ENCODE measurements around the gene HDAC11.

Gene HDAC11

DNA sequence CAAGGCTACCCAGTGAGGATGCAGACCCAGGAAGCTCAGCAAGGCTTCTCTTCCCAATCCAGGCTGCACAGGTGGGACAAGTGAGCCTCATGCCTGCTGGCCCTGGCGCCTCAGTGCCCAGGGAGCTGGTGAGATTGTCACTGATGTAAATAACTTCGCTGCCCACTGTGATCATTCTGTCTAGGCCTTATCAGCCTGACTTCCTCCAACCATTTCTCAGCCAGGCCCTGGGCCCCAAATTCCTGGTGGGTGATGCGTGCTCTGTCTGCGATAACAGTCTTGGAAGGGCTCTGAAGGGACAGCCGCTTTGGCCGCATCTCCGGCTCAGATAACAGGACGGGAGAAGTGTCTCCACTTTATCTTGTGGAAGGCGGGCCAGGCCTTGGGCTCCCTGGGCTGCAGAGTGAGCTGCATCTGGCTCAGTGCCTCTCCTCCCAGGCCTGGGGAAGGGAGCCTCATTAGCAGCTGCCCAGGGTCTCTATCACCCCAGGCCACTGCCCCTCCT lies 66.6 kb downstream of the HDAC11 start:
- Histone ChIP-seq H3K9me3 (ENCODE audit: insufficient read depth, low read length) (no peaks in the 10 kb centered on the region; the same call in 1 of the 2 replicates), H3K4me3 (ENCODE audit: low read length) (no peak overlapping the region), H3K27me3 (ENCODE audit: low read depth, low read length) (peaks cover 6% of the 10 kb centered on the region; the same call in 1 of the 2 replicates), H4K20me1 (ENCODE audit: insufficient read depth, low read length) (no peaks in the 10 kb centered on the region), H3K79me2 (ENCODE audit: low read length) (no peaks in the 10 kb centered on the region), H3K4me2 (ENCODE audit: low read length) (no peak overlapping the region), H3K36me3 (replicated peaks; ENCODE audit: low read depth, low read length) (no peaks in the 10 kb centered on the region), H2AFZ (ENCODE audit: low read depth, low read length) (no peak overlapping the region), H3K27ac (ENCODE audit: low read length) (no peak overlapping the region), H3K4me1 (ENCODE audit: low read length) (peaks cover 9% of the 10 kb centered on the region; the same call in 1 of the 2 replicates), H3K9ac (ENCODE audit: low read length) (no peak overlapping the region)
- no peak for TF ChIP-seq EZH2phosphoT487 (IDR thresholded peaks at IDR 0.05; ENCODE audit: low read depth)
- TF ChIP-seq, protein P1, sequence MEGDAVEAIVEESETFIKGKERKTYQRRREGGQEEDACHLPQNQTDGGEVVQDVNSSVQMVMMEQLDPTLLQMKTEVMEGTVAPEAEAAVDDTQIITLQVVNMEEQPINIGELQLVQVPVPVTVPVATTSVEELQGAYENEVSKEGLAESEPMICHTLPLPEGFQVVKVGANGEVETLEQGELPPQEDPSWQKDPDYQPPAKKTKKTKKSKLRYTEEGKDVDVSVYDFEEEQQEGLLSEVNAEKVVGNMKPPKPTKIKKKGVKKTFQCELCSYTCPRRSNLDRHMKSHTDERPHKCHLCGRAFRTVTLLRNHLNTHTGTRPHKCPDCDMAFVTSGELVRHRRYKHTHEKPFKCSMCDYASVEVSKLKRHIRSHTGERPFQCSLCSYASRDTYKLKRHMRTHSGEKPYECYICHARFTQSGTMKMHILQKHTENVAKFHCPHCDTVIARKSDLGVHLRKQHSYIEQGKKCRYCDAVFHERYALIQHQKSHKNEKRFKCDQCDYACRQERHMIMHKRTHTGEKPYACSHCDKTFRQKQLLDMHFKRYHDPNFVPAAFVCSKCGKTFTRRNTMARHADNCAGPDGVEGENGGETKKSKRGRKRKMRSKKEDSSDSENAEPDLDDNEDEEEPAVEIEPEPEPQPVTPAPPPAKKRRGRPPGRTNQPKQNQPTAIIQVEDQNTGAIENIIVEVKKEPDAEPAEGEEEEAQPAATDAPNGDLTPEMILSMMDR (IDR thresholded peaks at IDR 0.05; ENCODE audit: low read depth, low read length), result no peak

- H3K79me2 ChIP-seq (ENCODE audit: low read length), result no peaks in the 10 kb centered on the region
- H3K27me3 ChIP-seq (ENCODE audit: low read depth, low read length), result peaks cover 10% of the 10 kb centered on the region; the same call in 1 of the 2 replicates
- peaks cover 9% of the 10 kb centered on the region; the same call in 1 of the 2 replicates for H3K4me1 ChIP-seq (ENCODE audit: low read length)
- H3K4me2 ChIP-seq (ENCODE audit: low read length), result no peak overlapping the region
- H2AFZ ChIP-seq (ENCODE audit: low read depth, low read length), result no peak overlapping the region
- H3K4me3 ChIP-seq (ENCODE audit: low read length), result no peak overlapping the region
- H3K9ac ChIP-seq (ENCODE audit: low read length), result no peak overlapping the region
- no peaks in the 10 kb centered on the region for H3K9me3 ChIP-seq (ENCODE audit: insufficient read depth, low read length)
- H3K27ac ChIP-seq (ENCODE audit: low read length), result no peak overlapping the region
- no peaks in the 10 kb centered on the region for H4K20me1 ChIP-seq (ENCODE audit: insufficient read depth, low read length)
- no peaks in the 10 kb centered on the region for H3K36me3 ChIP-seq (replicated peaks; ENCODE audit: low read depth, low read length)
- TF ChIP-seq, protein P1 (IDR thresholded peaks at IDR 0.05; ENCODE audit: low read depth, low read length), result no peak
- TF ChIP-seq EZH2phosphoT487 (IDR thresholded peaks at IDR 0.05; ENCODE audit: low read depth), result no peak
Observed at GRCh38 chr3:13547591-13548371, 67.7 kb downstream of the HDAC11 start.

DNA sequence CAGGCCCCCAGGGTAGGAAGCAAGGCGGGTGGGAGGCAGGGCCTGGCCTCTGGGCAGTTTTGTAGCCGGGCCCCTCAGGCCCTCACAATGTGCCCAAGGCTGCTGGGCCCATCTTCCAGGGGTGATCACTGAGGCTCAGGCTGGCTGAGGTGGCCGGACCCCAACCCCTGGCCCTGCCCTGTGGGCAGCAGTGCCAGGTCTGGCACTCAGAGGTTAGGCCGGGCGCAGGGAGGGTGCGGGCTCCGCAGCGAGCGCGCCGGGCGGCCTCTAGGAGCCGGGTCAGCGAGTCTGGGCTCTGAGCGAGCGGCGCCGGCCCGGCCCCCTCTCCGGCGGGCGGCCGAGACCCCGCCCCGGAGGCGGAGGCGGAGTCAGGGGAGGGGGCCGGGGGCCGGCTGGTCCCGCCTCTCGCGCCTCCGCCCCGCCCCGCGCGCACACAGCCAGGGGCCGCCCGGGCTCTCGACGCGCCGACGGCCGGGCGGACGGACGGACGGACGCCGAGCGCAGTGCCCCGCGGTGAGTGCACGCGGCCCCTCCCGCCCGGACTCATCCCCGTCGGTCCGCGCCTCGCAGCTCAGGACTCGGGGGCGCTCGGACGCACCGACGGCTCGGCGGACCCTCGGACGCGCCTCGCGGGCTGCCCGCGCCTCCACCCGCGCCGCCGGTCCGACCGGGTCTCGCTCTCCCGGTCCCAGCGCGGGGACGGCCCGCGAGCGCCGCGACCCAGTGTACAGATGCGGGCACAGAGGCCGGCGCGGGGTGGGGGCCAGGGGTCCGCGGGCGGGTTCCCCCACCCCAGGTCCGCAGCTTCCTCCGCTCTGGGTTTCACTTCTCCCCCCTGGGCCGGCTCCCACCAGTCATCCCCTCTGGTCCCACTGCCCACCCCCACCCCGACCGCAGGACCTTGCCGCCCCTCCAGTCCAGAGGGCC lies 68.9 kb downstream of the HDAC11 start, which contains the start of gene FBLN2:
Gene FBLN2, plus strand, starts transcription at position 430 of the 927 bp plus-strand sequence. CDS start 21,231 bp downstream, outside the sequence.
- no peak within 1 kb of the TSS for H3K4me2 ChIP-seq (ENCODE audit: low read length)
- H3K27ac ChIP-seq (ENCODE audit: low read length), result no peak within 1 kb of the TSS
- no peak for TF ChIP-seq EZH2phosphoT487 (IDR thresholded peaks at IDR 0.05; ENCODE audit: low read depth)
- TF ChIP-seq, protein P1 (IDR thresholded peaks at IDR 0.05; ENCODE audit: low read depth, low read length), result no peak
- no peaks in the 10 kb centered on the region for H3K9me3 ChIP-seq (ENCODE audit: insufficient read depth, low read length)
- H3K4me3 ChIP-seq (ENCODE audit: low read length), result no peak within 1 kb of the TSS
- no peak within 1 kb of the TSS for H3K9ac ChIP-seq (ENCODE audit: low read length)
- H2AFZ ChIP-seq (ENCODE audit: low read depth, low read length), result no peak within 1 kb of the TSS
- no peaks in the 10 kb centered on the region for H3K79me2 ChIP-seq (ENCODE audit: low read length)
- peaks cover 21% of the 10 kb centered on the region for H3K27me3 ChIP-seq (ENCODE audit: low read depth, low read length)
- no peaks in the 10 kb centered on the region for H3K36me3 ChIP-seq (replicated peaks; ENCODE audit: low read depth, low read length)
- peaks cover 8% of the 10 kb centered on the region; the same call in 1 of the 2 replicates for H3K4me1 ChIP-seq (ENCODE audit: low read length)
- no peaks in the 10 kb centered on the region for H4K20me1 ChIP-seq (ENCODE audit: insufficient read depth, low read length)

Data from OCI-LY3 (cell line).